ENCODE data around the gene BHMT2. TPM values are rescaled to one million over a fixed set of nuclear protein-coding genes. Genes with fewer than 3 reads are reported as not detected.

Gene BHMT2
- total RNA-seq, 1 experiment from 2014 or later = not detected

- intact Hi-C loops (cut with micrococcal nuclease; ENCODE audit: unreplicated experiment) = no loop called here
- H3K4me3 Mint-ChIP-seq (ENCODE audit: low read depth, unreplicated experiment) = no peak overlapping the region
- H3K36me3 Mint-ChIP-seq (ENCODE audit: insufficient read depth, unreplicated experiment) = no peaks in the 10 kb centered on the region
- no peak for DNase-seq
- no peak for TF ChIP-seq CTCF (IDR thresholded peaks at IDR 0.05; ENCODE audit: unreplicated experiment)
- CTCF ChIA-PET = no interaction called here
- peaks cover 8% of the 10 kb centered on the region for H3K27me3 Mint-ChIP-seq (ENCODE audit: unreplicated experiment)
- no TSS peak for BruUV-seq (replicated peaks)
- no peaks in the 10 kb centered on the region for H3K4me1 Mint-ChIP-seq (ENCODE audit: low read depth, unreplicated experiment)
- no peaks in the 10 kb centered on the region for H3K9me3 Mint-ChIP-seq (ENCODE audit: low read depth, unreplicated experiment)
- H3K27ac Mint-ChIP-seq (ENCODE audit: unreplicated experiment) = no peak overlapping the region
Observed at GRCh38 chr5:79036769-79037168, 32.8 kb upstream of the BHMT2 start.

- Mint-ChIP-seq H3K9me3 (ENCODE audit: low read depth, unreplicated experiment) (no peaks in the 10 kb centered on the region), H3K4me3 (ENCODE audit: low read depth, unreplicated experiment) (no peak overlapping the region), H3K27me3 (ENCODE audit: unreplicated experiment) (peaks cover 8% of the 10 kb centered on the region), H3K27ac (ENCODE audit: unreplicated experiment) (no peak overlapping the region), H3K36me3 (ENCODE audit: insufficient read depth, unreplicated experiment) (no peaks in the 10 kb centered on the region), H3K4me1 (ENCODE audit: low read depth, unreplicated experiment) (no peaks in the 10 kb centered on the region)
- intact Hi-C loops (cut with micrococcal nuclease; ENCODE audit: unreplicated experiment) = no loop called here
- CTCF ChIA-PET = no interaction called here
- TF ChIP-seq CTCF (IDR thresholded peaks at IDR 0.05; ENCODE audit: unreplicated experiment) = no peak
- no peak for DNase-seq
- BruUV-seq (replicated peaks) = no TSS peak
Observed at GRCh38 chr5:79042188-79042587, 27.4 kb upstream of the BHMT2 start.

DNA sequence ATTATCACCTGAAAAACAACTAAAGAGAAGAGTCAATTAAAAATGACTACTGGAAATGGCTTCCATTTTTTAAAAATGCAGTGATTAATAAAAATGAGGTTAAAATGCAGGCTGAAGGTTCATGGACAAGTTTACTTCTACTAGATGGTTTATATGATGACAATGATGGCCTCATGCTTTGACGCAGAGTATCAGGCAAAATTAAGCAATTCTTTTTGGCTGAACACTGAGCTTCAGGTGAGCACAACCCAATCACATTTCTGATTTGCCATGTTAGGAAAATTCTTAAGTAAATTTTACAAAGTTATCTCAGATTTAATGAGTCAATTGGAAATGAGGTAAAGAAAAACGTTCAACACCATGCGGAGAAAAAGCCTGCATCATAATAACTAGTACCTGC lies 22.4 kb upstream of the BHMT2 start:
- intact Hi-C loops (cut with micrococcal nuclease; ENCODE audit: unreplicated experiment) = no loop called here

GRCh38 chr5:79048437-79048836 lies 21.1 kb upstream of the BHMT2 start:
- DNase-seq = no peak
- TF ChIP-seq CTCF (IDR thresholded peaks at IDR 0.05; ENCODE audit: unreplicated experiment) = no peak
- Mint-ChIP-seq H3K4me3 (ENCODE audit: low read depth, unreplicated experiment) (no peak overlapping the region), H3K4me1 (ENCODE audit: low read depth, unreplicated experiment) (no peaks in the 10 kb centered on the region), H3K36me3 (ENCODE audit: insufficient read depth, unreplicated experiment) (no peaks in the 10 kb centered on the region), H3K27ac (ENCODE audit: unreplicated experiment) (no peak overlapping the region), H3K27me3 (ENCODE audit: unreplicated experiment) (peaks cover 16% of the 10 kb centered on the region), H3K9me3 (ENCODE audit: low read depth, unreplicated experiment) (no peaks in the 10 kb centered on the region)
- BruUV-seq (replicated peaks) = no TSS peak
- intact Hi-C loops (cut with micrococcal nuclease; ENCODE audit: unreplicated experiment) = no loop called here
- CTCF ChIA-PET = interaction anchor here (1.1 kb wide), 1 partner anchor 19 kb away, joined by 4 read pairs; no protein-coding TSS in a partner anchor

More for the DNA sequence above, 22.4 kb upstream of the BHMT2 start:
- no TSS peak for BruUV-seq (replicated peaks)
- CTCF ChIA-PET = interaction anchor here (1.1 kb wide), 1 partner anchor 17 kb away, joined by 4 read pairs; no protein-coding TSS in a partner anchor
- no peak for DNase-seq
- no peaks in the 10 kb centered on the region for H3K4me1 Mint-ChIP-seq (ENCODE audit: low read depth, unreplicated experiment)
- no peaks in the 10 kb centered on the region for H3K36me3 Mint-ChIP-seq (ENCODE audit: insufficient read depth, unreplicated experiment)
- peaks cover 16% of the 10 kb centered on the region for H3K27me3 Mint-ChIP-seq (ENCODE audit: unreplicated experiment)
- no peak for TF ChIP-seq CTCF (IDR thresholded peaks at IDR 0.05; ENCODE audit: unreplicated experiment)
- no peaks in the 10 kb centered on the region for H3K9me3 Mint-ChIP-seq (ENCODE audit: low read depth, unreplicated experiment)
- H3K27ac Mint-ChIP-seq (ENCODE audit: unreplicated experiment) = no peak overlapping the region
- H3K4me3 Mint-ChIP-seq (ENCODE audit: low read depth, unreplicated experiment) = no peak overlapping the region

All from Calu3 (cell line).